GM20000 (cell line): ENCODE data around the gene GABRR2.

ENCODE experiments used
- DNase-seq: peaks from one replicate; pipeline ENCODE4 v3.0.0; 2012; ENCODE audit warnings: low spot score
- CTCF ChIP-seq: IDR thresholded peaks from 2 replicates; pipeline ENCODE4 v1.5.1; 2012; ENCODE audit warnings: mild to moderate bottlenecking, control low read depth; ENCODE audit errors: extremely low read depth, missing control alignments

GABRR2 gene

GRCh38 chr6:89217299-89217910 is 97.7 kb downstream of the GABRR2 start, which contains the start of gene GABRR1:
Gene GABRR1 (minus strand): TSS chr6:89217358. CDS start chr6:89217322, 36 bp downstream.
- DNase-seq, result no peak
- TF ChIP-seq CTCF, result no peak

GRCh38 chr6:89216411-89216810 is 98.7 kb downstream of the GABRR2 start:
- no peak for TF ChIP-seq CTCF
- DNase-seq, result no peak

GRCh38 chr6:89215391-89215790 is 99.7 kb downstream of the GABRR2 start:
- no peak for DNase-seq
- no peak for TF ChIP-seq CTCF

- DNase-seq, result no peak
- no peak for TF ChIP-seq CTCF
Observed at GRCh38 chr6:89214197-89214596, 100.9 kb downstream of the GABRR2 start.

GRCh38 chr6:89212472-89212871 is 102.6 kb downstream of the GABRR2 start:
- TF ChIP-seq CTCF, result no peak
- no peak for DNase-seq

GRCh38 chr6:89209457-89209856 is 105.6 kb downstream of the GABRR2 start:
- DNase-seq, result no peak

GRCh38 chr6:89208551-89208950 is 106.5 kb downstream of the GABRR2 start:
- DNase-seq, result no peak
- no peak for TF ChIP-seq CTCF

More at GRCh38 chr6:89209457-89209856, 105.6 kb downstream of the GABRR2 start:
- TF ChIP-seq CTCF, result no peak
